MM.1S (cell line): ENCODE measurements around the gene BORCS6.
A peak's percentile ranks its signal among the peaks of the same experiment; 100 is the strongest.

ENCODE experiments used
- DNase-seq: peaks from one replicate; pipeline ENCODE4 v3.0.0-alpha.2; 2015
- H2AFZ ChIP-seq: fragments of 300-600 bp; sonication (generic); 2 replicates; pipeline ENCODE4 v1.6.0; 2016; ENCODE audit warnings: antibody characterized with exemption, low read length
- H3F3A ChIP-seq: fragments of 300-600 bp; sonication (generic); 2 replicates; pipeline ENCODE4 v1.6.1; 2016; ENCODE audit warnings: mild to moderate bottlenecking, antibody characterized with exemption, low read length, moderate library complexity, mixed read lengths; ENCODE audit not compliant: insufficient read depth
- H3K27ac ChIP-seq: fragments of 300-600 bp; sonication (generic); 2 replicates; pipeline ENCODE4 v1.5.1; 2016; ENCODE audit warnings: mild to moderate bottlenecking, low read length
- H3K27me3 ChIP-seq: fragments of 300-600 bp; sonication (generic); replicated peaks from 2 replicates; pipeline ENCODE4 v1.6.0; 2016; ENCODE audit warnings: low read length; ENCODE audit not compliant: insufficient read depth
- H3K36me3 ChIP-seq: fragments of 300-600 bp; sonication (generic); replicated peaks from 2 replicates; pipeline ENCODE4 v1.6.1; 2016; ENCODE audit warnings: mild to moderate bottlenecking, low read length, mixed read lengths; ENCODE audit not compliant: insufficient read depth
- H3K4me1 ChIP-seq: fragments of 300-600 bp; sonication (generic); 2 replicates; pipeline ENCODE4 v1.6.1; 2016; ENCODE audit warnings: low read length, mixed read lengths
- H3K4me2 ChIP-seq: fragments of 300-600 bp; sonication (generic); 2 replicates; pipeline ENCODE4 v1.6.0; 2016; ENCODE audit warnings: low read depth, low read length
- H3K4me3 ChIP-seq: fragments of 300-600 bp; sonication (generic); 2 replicates; pipeline ENCODE4 v1.5.1; 2016; ENCODE audit warnings: low read length, mixed read lengths
- H3K79me2 ChIP-seq: fragments of 300-600 bp; sonication (generic); 2 replicates; pipeline ENCODE4 v1.6.1; 2016; ENCODE audit warnings: mixed run types, low read length, mixed read lengths
- H3K9ac ChIP-seq: fragments of 300-600 bp; sonication (generic); 2 replicates; pipeline ENCODE4 v1.6.1; 2016; ENCODE audit warnings: low read length, mixed read lengths
- H3K9me2 ChIP-seq: fragments of 300-600 bp; sonication (generic); replicated peaks from 2 replicates; pipeline ENCODE4 v1.6.1; 2016; ENCODE audit warnings: mild to moderate bottlenecking, low read length, mixed read lengths; ENCODE audit not compliant: insufficient read depth
- H3K9me3 ChIP-seq: fragments of 300-600 bp; sonication (generic); replicated peaks from 2 replicates; pipeline ENCODE4 v1.6.1; 2016; ENCODE audit warnings: mild to moderate bottlenecking, low read length, mixed read lengths; ENCODE audit not compliant: insufficient read depth
- H4K20me1 ChIP-seq: fragments of 300-600 bp; sonication (generic); 2 replicates; pipeline ENCODE4 v1.6.1; 2016; ENCODE audit warnings: mild to moderate bottlenecking, low read length, moderate library complexity, mixed read lengths; ENCODE audit not compliant: insufficient read depth
- EZH2 ChIP-seq: fragments of 300-600 bp; sonication (generic); optimal IDR thresholded peaks from 2 replicates; pipeline ENCODE3; 2017; ENCODE audit warnings: low read depth, mild to moderate bottlenecking, antibody characterized with exemption, low read length, mixed read lengths
- EZH2phosphoT487 ChIP-seq: fragments of 300-600 bp; sonication (generic); IDR thresholded peaks from 2 replicates; pipeline ENCODE4 v1.6.1; 2018; ENCODE audit warnings: antibody characterized with exemption, low read length
- TF ChIP-seq, protein P1 (sequence below): fragments of 300-600 bp; sonication (generic); IDR thresholded peaks from 2 replicates; pipeline ENCODE4 v1.5.1; 2016; ENCODE audit warnings: antibody characterized with exemption, low read length, mixed read lengths

BORCS6 gene

DNA sequence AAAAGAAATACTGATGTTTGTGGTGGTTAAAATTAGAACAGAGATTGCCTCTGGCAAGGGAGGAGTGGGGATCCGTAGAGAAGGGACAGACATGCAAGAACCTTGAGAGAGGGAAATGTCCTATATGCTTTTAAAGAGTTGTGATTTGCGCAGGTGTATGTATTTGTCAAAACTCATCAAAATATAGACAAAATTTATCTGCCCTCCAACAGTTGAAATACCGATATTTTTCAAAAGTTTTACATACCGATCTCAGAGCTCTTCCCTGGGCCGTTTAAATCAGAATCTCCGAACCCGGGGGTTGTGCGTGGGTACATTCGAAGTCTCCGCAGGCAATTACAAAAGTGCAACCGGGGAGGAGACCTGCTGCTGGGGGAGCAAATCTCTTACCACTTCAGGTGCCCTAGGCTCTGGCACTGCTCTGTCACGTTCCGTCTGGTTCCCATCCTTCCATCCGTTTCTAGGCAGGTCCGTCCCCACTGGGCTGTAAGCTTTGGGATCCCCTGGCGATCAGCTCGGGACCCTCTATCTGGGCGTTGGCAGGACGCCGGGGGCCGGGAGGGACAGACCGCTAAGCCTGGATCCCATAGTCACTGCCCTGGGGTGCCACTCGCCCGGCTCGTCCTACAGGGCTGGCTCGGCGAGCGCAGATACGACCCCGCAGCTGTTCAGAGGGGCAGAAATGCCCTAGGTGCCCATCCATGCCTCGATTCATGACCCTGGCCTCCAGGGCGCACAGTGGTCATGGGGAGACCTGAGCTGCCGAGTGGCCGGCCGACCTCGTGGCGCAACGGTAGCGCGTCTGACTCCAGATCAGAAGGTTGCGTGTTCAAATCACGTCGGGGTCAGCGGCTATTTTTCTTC lies 4.2 kb downstream of the BORCS6 start:
- peaks cover 16% of the 10 kb centered on the region for H3K4me1 ChIP-seq
- H3K4me3 ChIP-seq, result peak overlapping the region; percentile 94
- peak overlapping the region; percentile 84 for H3K27ac ChIP-seq
- DNase-seq, result peak; percentile 78
- peak overlapping the region; percentile 84 for H2AFZ ChIP-seq
- H3K4me2 ChIP-seq, result peak overlapping the region; percentile 70
- H3F3A ChIP-seq, result peaks cover 42% of the 10 kb centered on the region
- no peaks in the 10 kb centered on the region for H3K36me3 ChIP-seq
- H3K9me3 ChIP-seq, result no peaks in the 10 kb centered on the region
- TF ChIP-seq EZH2 (no peak), EZH2phosphoT487 (no peak)
- TF ChIP-seq, protein P1, sequence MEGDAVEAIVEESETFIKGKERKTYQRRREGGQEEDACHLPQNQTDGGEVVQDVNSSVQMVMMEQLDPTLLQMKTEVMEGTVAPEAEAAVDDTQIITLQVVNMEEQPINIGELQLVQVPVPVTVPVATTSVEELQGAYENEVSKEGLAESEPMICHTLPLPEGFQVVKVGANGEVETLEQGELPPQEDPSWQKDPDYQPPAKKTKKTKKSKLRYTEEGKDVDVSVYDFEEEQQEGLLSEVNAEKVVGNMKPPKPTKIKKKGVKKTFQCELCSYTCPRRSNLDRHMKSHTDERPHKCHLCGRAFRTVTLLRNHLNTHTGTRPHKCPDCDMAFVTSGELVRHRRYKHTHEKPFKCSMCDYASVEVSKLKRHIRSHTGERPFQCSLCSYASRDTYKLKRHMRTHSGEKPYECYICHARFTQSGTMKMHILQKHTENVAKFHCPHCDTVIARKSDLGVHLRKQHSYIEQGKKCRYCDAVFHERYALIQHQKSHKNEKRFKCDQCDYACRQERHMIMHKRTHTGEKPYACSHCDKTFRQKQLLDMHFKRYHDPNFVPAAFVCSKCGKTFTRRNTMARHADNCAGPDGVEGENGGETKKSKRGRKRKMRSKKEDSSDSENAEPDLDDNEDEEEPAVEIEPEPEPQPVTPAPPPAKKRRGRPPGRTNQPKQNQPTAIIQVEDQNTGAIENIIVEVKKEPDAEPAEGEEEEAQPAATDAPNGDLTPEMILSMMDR, result no peak
- H3K9ac ChIP-seq, result peak overlapping the region; percentile 88
- no peaks in the 10 kb centered on the region for H4K20me1 ChIP-seq
- peaks cover 3% of the 10 kb centered on the region; the same call in 1 of the 2 replicates for H3K27me3 ChIP-seq
- peaks cover 17% of the 10 kb centered on the region for H3K79me2 ChIP-seq
- no peaks in the 10 kb centered on the region for H3K9me2 ChIP-seq

DNA sequence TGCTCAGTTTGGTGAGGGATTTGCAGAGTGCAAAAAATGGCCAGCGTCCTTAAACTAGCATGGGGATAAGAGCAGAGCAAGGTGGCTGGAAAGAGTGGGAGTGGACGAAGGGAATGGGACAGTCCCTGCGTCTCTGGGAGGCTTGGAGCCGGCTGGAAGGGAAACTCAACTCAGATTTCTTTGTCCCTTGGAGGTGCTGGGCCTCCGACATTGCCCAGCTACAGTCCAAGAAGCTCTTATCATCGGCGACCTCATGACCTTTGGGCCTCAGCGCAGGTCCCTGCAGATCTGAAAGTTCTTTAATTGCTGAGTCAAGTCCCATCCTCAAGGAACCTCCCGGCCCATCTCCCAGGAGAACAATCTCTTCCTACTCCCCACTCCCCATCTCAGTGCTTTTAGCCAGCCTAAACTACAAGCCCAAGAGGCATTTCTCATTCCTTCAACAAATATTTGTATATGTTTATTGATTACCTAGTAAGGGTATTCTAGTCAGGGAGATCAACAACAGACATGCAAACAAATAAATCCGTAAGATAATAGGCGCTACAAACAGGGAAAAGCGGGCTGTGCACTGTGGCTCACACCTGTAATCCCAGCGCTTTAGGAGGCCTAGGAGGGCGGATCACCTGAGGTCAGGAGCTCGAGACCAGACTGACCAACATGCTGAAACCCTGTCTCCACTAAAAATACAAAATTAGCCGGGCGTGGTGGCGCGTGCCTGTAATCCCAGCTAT lies 12.8 kb downstream of the BORCS6 start:
- no peak overlapping the region for H3K27ac ChIP-seq
- peak overlapping the region; percentile 88 for H2AFZ ChIP-seq
- no peaks in the 10 kb centered on the region for H4K20me1 ChIP-seq

DNA sequence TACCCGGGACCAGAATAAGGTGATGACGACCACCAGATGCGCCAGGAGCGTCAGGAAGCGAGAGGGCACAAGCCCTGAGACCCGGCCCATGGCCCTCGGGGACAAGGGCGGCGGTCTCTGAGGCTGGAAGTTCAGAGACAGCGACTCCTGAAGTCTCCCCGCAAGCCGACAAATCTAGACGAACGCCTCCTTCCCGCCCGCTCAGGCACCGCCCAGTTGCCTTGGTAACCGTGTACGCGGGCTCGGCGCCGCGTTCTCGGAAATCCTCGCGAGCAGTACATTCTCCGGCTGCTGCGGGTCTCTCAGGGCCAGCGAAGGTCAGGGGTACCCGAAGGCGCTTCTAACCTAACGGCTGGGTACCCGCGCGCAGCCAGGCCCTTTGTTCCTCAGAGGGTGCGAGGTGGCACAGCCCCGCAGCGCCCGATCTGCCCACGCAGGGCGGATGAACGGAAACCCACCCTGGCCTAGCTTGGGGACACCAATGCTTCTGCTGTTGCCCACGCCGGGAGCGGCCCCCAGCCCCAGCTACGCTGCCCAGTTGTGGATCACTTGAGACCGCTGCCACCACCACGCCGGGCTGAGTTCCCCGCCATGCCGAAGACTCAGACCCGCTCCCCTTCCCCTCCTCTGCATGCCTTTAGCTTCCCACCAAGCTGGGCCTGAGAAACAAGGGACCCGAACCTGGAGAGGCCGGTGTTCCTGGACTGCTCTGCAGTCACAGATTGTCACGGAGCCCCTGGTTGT lies 13.6 kb downstream of the BORCS6 start, which contains the start of gene TMEM107:
TSS of gene TMEM107 (minus strand) at position 184 of the 744 bp plus-strand sequence. CDS start at position 90, 94 bp downstream.
- Histone ChIP-seq H3K4me3 (peak within 1 kb of the TSS; percentile 90), H3K79me2 (no peaks in the 10 kb centered on the region; the same call in 1 of the 2 replicates), H3K36me3 (no peaks in the 10 kb centered on the region), H3K27ac (peak within 1 kb of the TSS; percentile 64), H3F3A (peaks cover 23% of the 10 kb centered on the region), H4K20me1 (no peaks in the 10 kb centered on the region), H3K27me3 (no peaks in the 10 kb centered on the region), H3K4me2 (peak within 1 kb of the TSS; percentile 90), H3K9ac (peak within 1 kb of the TSS; percentile 74), H2AFZ (peak within 1 kb of the TSS; percentile 88), H3K9me3 (no peaks in the 10 kb centered on the region), H3K4me1 (peaks cover 17% of the 10 kb centered on the region; the same call in 1 of the 2 replicates), H3K9me2 (no peaks in the 10 kb centered on the region)
- DNase-seq, result peak; percentile 94
- TF ChIP-seq, protein P1, result peak; percentile 14; the same call in 1 of the 2 replicates
- TF ChIP-seq EZH2phosphoT487, result no peak

More for the DNA sequence above, 12.8 kb downstream of the BORCS6 start:
- Histone ChIP-seq H3K9me3 (no peaks in the 10 kb centered on the region), H3K4me2 (peak overlapping the region; percentile 90), H3K9ac (peak overlapping the region; percentile 74; the same call in 1 of the 2 replicates), H3F3A (peaks cover 23% of the 10 kb centered on the region), H3K4me3 (peak overlapping the region; percentile 90), H3K79me2 (no peaks in the 10 kb centered on the region; the same call in 1 of the 2 replicates), H3K36me3 (no peaks in the 10 kb centered on the region), H3K4me1 (peaks cover 17% of the 10 kb centered on the region; the same call in 1 of the 2 replicates), H3K27me3 (no peaks in the 10 kb centered on the region), H3K9me2 (no peaks in the 10 kb centered on the region)
- DNase-seq, result no peak
- TF ChIP-seq EZH2phosphoT487, result no peak
- TF ChIP-seq, protein P1, result no peak
